ENCODE measurements around the gene PODXL2.

DNA sequence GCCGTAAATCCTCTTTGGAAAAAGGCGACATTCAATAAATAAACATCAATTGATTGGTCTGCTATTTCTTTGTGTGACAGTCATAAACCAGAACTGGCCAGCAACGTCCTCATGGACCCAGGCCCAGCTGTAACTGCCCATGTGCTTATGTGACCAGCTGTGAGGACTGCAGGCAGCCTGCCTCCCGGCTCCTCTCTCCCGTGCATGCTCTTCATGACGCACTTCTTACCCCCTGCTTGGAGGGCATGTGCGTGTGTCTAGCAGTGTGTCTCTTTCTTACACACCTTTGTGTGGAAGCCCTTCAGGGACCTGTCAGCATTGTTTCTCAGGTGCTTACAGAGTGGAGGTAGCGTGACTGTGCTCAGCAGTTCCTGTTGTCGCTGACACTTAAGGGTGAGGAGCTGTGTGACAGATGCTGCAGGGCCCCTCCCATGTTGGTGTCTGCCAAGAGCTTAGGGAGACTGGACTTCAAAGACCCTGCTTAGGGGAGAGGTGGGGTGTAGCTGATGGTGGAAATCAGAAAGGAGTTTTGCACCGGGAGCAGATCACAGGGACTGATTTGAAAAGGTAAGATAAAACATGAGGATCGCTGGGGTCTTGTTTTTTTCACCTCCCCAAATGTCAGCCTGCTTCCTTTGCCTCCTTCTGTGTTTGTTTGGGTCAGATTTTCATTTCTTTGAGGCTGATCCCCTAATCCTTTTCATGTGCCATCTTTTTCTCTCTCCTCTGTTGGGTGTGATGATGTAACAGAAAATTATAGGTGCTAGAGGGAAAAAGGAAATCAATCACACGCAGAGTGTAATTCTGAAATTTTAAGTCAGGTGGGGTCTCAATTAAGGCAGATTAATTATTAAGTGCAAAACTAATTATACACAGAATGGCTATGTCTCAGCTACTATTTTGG is 2.1 kb downstream of the PODXL2 start:
- TF ChIP-seq, protein P1, sequence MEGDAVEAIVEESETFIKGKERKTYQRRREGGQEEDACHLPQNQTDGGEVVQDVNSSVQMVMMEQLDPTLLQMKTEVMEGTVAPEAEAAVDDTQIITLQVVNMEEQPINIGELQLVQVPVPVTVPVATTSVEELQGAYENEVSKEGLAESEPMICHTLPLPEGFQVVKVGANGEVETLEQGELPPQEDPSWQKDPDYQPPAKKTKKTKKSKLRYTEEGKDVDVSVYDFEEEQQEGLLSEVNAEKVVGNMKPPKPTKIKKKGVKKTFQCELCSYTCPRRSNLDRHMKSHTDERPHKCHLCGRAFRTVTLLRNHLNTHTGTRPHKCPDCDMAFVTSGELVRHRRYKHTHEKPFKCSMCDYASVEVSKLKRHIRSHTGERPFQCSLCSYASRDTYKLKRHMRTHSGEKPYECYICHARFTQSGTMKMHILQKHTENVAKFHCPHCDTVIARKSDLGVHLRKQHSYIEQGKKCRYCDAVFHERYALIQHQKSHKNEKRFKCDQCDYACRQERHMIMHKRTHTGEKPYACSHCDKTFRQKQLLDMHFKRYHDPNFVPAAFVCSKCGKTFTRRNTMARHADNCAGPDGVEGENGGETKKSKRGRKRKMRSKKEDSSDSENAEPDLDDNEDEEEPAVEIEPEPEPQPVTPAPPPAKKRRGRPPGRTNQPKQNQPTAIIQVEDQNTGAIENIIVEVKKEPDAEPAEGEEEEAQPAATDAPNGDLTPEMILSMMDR (IDR thresholded peaks at IDR 0.05; ENCODE audit: borderline replicate concordance, extremely low read depth, low read length, poor library complexity, severe bottlenecking) = no peak
- TF ChIP-seq EZH2 (IDR thresholded peaks at IDR 0.05; ENCODE audit: borderline replicate concordance, low read depth, low read length, severe bottlenecking) = no peak

Measured in DND-41 (cell line).